Stomach (tissue), 9 donors: ENCODE data around the gene TACC3. TPM values are rescaled to one million over a fixed set of nuclear protein-coding genes. Genes with fewer than 3 reads are reported as not detected.

ENCODE experiments used
- DNase-seq, 2 donors: peaks; one replicate each; pipeline versions ENCODE4 v3.0.0 to v3.0.0-alpha.2; 2013 to 2019
- H3K27ac ChIP-seq, 5 donors: fragments of 200-600 bp in 4 of 5; sonication (generic) in 4 of 5; one replicate each; pipeline ENCODE4 v1.5.1; 2013 to 2019; ENCODE audit warnings: mild to moderate bottlenecking in 1 of 5, moderate library complexity in 1 of 5
- H3K27me3 ChIP-seq, 3 donors: fragments of 200-600 bp; sonication (generic); one replicate each; pipeline ENCODE4 v1.5.1; 2017 to 2019; ENCODE audit warnings: mixed run types in 1 of 3
- H3K36me3 ChIP-seq, 4 donors: fragments of 200-600 bp; sonication (generic); 1 replicate in 3 of 4; 2 replicates in 1 of 4; pipeline ENCODE4 v1.5.1; 2016 to 2019
- H3K4me1 ChIP-seq, 4 donors: fragments of 200-600 bp; sonication (generic); one replicate each; pipeline ENCODE4 v1.5.1; 2016 to 2019
- H3K4me3 ChIP-seq, 4 donors: fragments of 200-600 bp; sonication (generic) in 3 of 4; one replicate each; pipeline ENCODE4 v1.5.1; 2016 to 2019; ENCODE audit warnings: mild to moderate bottlenecking in 1 of 4
- H3K9me3 ChIP-seq, 4 donors: fragments of 200-600 bp; sonication (generic); one replicate each; pipeline ENCODE4 v1.5.1; 2016 to 2019
- CTCF ChIP-seq, 7 experiments: fragments of 450-650 bp in 4 of 7; fragments of 200-600 bp in 3 of 7; sonication (generic) in 3 of 7; IDR thresholded peaks; one replicate each; pipeline ENCODE4 v1.5.1; 2016 to 2019; ENCODE audit warnings: antibody characterized with exemption in 7 of 7, control low read depth in 2 of 7, mild to moderate bottlenecking in 1 of 7
- EP300 ChIP-seq: sonication (generic); formaldehyde crosslinking; IDR thresholded peaks from one replicate; pipeline ENCODE4 v1.6.1; 2017; ENCODE audit warnings: antibody characterized with exemption
- POLR2A ChIP-seq, 4 donors: fragments of 450-650 bp; IDR thresholded peaks; one replicate each; pipeline ENCODE4 v1.6.1; 2016; ENCODE audit warnings: antibody characterized with exemption in 4 of 4, control low read depth in 2 of 4, mild to moderate bottlenecking in 1 of 4, moderate library complexity in 1 of 4
- POLR2AphosphoS5 ChIP-seq, 3 donors: sonication (generic); formaldehyde crosslinking; IDR thresholded peaks; one replicate each; pipeline ENCODE4 v1.6.1; 2016; ENCODE audit warnings: antibody characterized with exemption in 3 of 3
- WGBS, 5 donors: extraction: QIAGEN DNeasy Blood & Tissue Kit in 3 of 5; methylation state at CpG; one replicate each; pipeline versions ENCODE4 v1.1.5 to v1.1.7; 2013 to 2018; 5-methylcytosine and 5-hydroxymethylcytosine counted together
- intact Hi-C: fragments of 100-400 bp; cut with DNase I; formaldehyde crosslinking; loops from one replicate; pipeline ENCODE4 v1.15.1; 2023; ENCODE audit warnings: low total_unique reads
- polyA plus RNA-seq, 3 donors: library from polyadenylated mRNA; stranded (reverse); fragments of 200-250 nt; gene quantifications; one replicate each; pipeline ENCODE4 v1.2.3, GENCODE V29; 2013
- total RNA-seq, 5 donors: library from RNA; depleted of rRNA; stranded (reverse); fragments of >200 nt; gene quantifications; one replicate each; pipeline versions ENCODE4 v1.1.0 to v1.2.3, GENCODE V29; 2014 to 2016
- donor health status: healthy with polysubstance abuse.
- donor health status: Bipolar disorder and iron deficiency.
- donor health status: healthy.

TACC3 gene
- total and polyA plus RNA-seq, 8 donors: 7.2 to 74.1 (median 24.8) TPM

- Histone ChIP-seq H3K27ac (peak within 1 kb of the TSS; percentile 96 to 100 (median 98)), H3K36me3 (peaks cover 0 to 21% (median 17%) of the 10 kb centered on the region in 4 donors), H3K4me1 (peaks cover 64 to 81% (median 73%) of the 10 kb centered on the region in 4 donors), H3K4me3 (peak within 1 kb of the TSS; percentile 78 to 93 (median 88)), H3K27me3 (no peaks in the 10 kb centered on the region), H3K9me3 (no peaks in the 10 kb centered on the region)
- DNase-seq: peak; percentile 98 to 99
- intact Hi-C loops: no loop called here
- WGBS, 5 donors: 0% methylated on average over 9 to 95 of the region's 98 CpGs
- peak; percentile 59 to 92 (median 80) for TF ChIP-seq POLR2AphosphoS5 (IDR thresholded peaks at IDR 0.05)
- no peak for TF ChIP-seq EP300
Measured at GRCh38 chr4:1712216-1713002, 8.9 kb upstream of the TACC3 start, which contains the start of gene SLBP. Gene SLBP (minus strand): TSS chr4:1712319. CDS start chr4:1712188, 131 bp downstream.

- Histone ChIP-seq H3K36me3 (peaks cover 0 to 26% (median 25%) of the 10 kb centered on the region in 4 donors), H3K4me1 (peaks cover 68 to 86% (median 80%) of the 10 kb centered on the region in 4 donors), H3K9me3 (no peaks in the 10 kb centered on the region), H3K27ac (peak overlapping the region; percentile 96 to 100 (median 98)), H3K4me3 (peak overlapping the region; percentile 78 to 93 (median 88)), H3K27me3 (no peaks in the 10 kb centered on the region)
- no peak for TF ChIP-seq POLR2AphosphoS5 (IDR thresholded peaks at IDR 0.05)
- TF ChIP-seq CTCF (IDR thresholded peaks at IDR 0.05): no peak
- TF ChIP-seq EP300: no peak
- no peak for TF ChIP-seq POLR2A (IDR thresholded peaks at IDR 0.05)
- intact Hi-C loops: no loop called here
- WGBS, 5 donors: 11 to 20% (median 13%) methylated on average over 29 to 35 of the region's 35 CpGs
- no peak for DNase-seq
Measured at GRCh38 chr4:1713003-1713851, 8.1 kb upstream of the TACC3 start.

DNA sequence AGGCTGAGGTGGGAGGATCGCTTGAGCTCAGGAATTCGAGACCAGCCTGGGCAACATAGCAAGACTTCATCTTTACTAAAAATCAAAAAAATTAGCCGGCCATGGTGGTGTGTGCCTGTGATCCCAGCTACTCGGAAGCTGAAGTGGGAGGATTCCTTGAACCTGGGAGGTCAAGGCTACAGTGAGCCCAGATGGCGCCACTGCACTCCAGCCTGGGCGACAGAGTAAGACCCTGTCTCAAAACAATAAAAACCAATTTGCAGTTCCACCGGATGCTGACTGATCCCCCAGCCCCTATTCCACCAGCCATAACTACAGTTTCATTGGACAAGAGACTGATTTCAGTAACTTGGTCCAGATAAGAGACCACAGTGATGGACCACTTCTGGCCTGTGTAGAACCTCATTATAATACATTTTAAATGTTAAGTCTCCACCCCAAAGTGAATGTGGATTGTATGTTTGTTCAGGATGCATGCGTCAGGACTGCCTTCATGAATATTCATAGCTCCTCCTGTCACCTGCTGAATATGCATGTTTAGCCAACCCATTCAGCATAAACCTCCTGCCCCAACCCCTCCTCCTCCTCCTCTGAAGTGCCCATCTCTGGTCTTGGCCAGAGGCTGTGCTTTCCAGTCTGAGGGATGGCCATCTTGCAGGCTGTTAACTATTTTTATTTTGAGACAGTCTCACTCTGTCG is 6.9 kb upstream of the TACC3 start:
- intact Hi-C loops: no loop called here
- Histone ChIP-seq H3K4me3 (peak overlapping the region in 1 of 4 donors; percentile 93), H3K9me3 (no peaks in the 10 kb centered on the region), H3K27me3 (no peaks in the 10 kb centered on the region), H3K27ac (peak overlapping the region; percentile 7 to 100 (median 97)), H3K4me1 (peaks cover 70 to 86% (median 81%) of the 10 kb centered on the region in 4 donors), H3K36me3 (peaks cover 0 to 32% (median 28%) of the 10 kb centered on the region in 4 donors)
- TF ChIP-seq POLR2AphosphoS5 (IDR thresholded peaks at IDR 0.05): no peak
- TF ChIP-seq POLR2A (IDR thresholded peaks at IDR 0.05): no peak
- no peak for TF ChIP-seq CTCF (IDR thresholded peaks at IDR 0.05)
- TF ChIP-seq EP300: no peak
- DNase-seq: no peak
- WGBS, 5 donors: 60 to 67% (median 61%) methylated on average over 6 to 9 of the region's 9 CpGs

GRCh38 chr4:1715002-1715758 is 6.1 kb upstream of the TACC3 start:
- TF ChIP-seq EP300 (no peak), POLR2A (IDR thresholded peaks at IDR 0.05) (no peak), POLR2AphosphoS5 (IDR thresholded peaks at IDR 0.05) (no peak), CTCF (IDR thresholded peaks at IDR 0.05) (no peak)
- no peak overlapping the region for H3K4me3 ChIP-seq
- H3K36me3 ChIP-seq: peaks cover 0 to 32% (median 26%) of the 10 kb centered on the region in 4 donors
- intact Hi-C loops: no loop called here
- no peaks in the 10 kb centered on the region for H3K9me3 ChIP-seq
- 58 to 74% (median 64%) methylated on average over 13 to 16 of the region's 16 CpGs for WGBS, 5 donors
- H3K27ac ChIP-seq: peak overlapping the region in 3 of 5 donors; percentile 39 to 100 (median 50)
- H3K27me3 ChIP-seq: no peaks in the 10 kb centered on the region
- peaks cover 70 to 86% (median 81%) of the 10 kb centered on the region in 4 donors for H3K4me1 ChIP-seq
- DNase-seq: no peak
